Fibroblast of lung (primary cell): ENCODE results near the gene GPS1. TPM values are rescaled to one million over a fixed set of nuclear protein-coding genes. Genes with fewer than 3 reads are reported as not detected.

ENCODE experiments used
- DNase-seq, 2 donors: peaks; one replicate each; pipeline versions ENCODE4 v3.0.0 to v3.0.0-alpha.2; 2010; ENCODE audit warnings: low read depth in 2 of 2
- H2AFZ ChIP-seq: 2 replicates; pipeline ENCODE4 v1.5.1; 2012; ENCODE audit warnings: low read length, control low read depth, inconsistent platforms
- H3K27ac ChIP-seq: 2 replicates; pipeline ENCODE4 v1.5.1; 2011; ENCODE audit warnings: low read length, control low read depth; ENCODE audit not compliant: insufficient read depth
- H3K27me3 ChIP-seq: 2 replicates; pipeline ENCODE4 v1.5.1; 2011; ENCODE audit warnings: mild to moderate bottlenecking, low read length; ENCODE audit not compliant: control insufficient read depth, insufficient read depth
- H3K36me3 ChIP-seq: 2 replicates; pipeline ENCODE4 v1.5.1; 2011; ENCODE audit warnings: low read length; ENCODE audit not compliant: control insufficient read depth, insufficient read depth
- H3K4me1 ChIP-seq: 2 replicates; pipeline ENCODE4 v1.5.1; 2011; ENCODE audit warnings: low read length; ENCODE audit not compliant: control insufficient read depth, insufficient read depth; ENCODE audit errors: extremely low read depth
- H3K4me2 ChIP-seq: 2 replicates; pipeline ENCODE4 v1.5.1; 2011; ENCODE audit warnings: low read length, control low read depth; ENCODE audit not compliant: insufficient read depth; ENCODE audit errors: extremely low read depth
- H3K4me3 ChIP-seq, 4 experiments: fragments of 200-600 bp in 1 of 4; sonication (generic) in 1 of 4; replicated peaks in 1 of 4; 2 replicates each; pipeline ENCODE4 v1.5.1; 2011 to 2016; ENCODE audit warnings: low read length in 4 of 4, low read depth in 3 of 4, mild to moderate bottlenecking in 3 of 4, control low read depth in 2 of 4, inconsistent platforms in 1 of 4, mixed read lengths in 1 of 4; ENCODE audit not compliant: insufficient read depth in 1 of 4; ENCODE audit errors: control extremely low read depth in 1 of 4
- H3K79me2 ChIP-seq: 2 replicates; pipeline ENCODE4 v1.5.1; 2012; ENCODE audit warnings: mild to moderate bottlenecking, low read length, inconsistent platforms; ENCODE audit not compliant: control insufficient read depth, insufficient read depth
- H3K9ac ChIP-seq: 2 replicates; pipeline ENCODE4 v1.5.1; 2011; ENCODE audit warnings: mild to moderate bottlenecking, low read length, control low read depth; ENCODE audit not compliant: insufficient read depth
- H3K9me3 ChIP-seq: 2 replicates; pipeline ENCODE4 v1.5.1; 2012; ENCODE audit warnings: low read depth, low read length; ENCODE audit not compliant: control insufficient read depth, insufficient read depth
- H4K20me1 ChIP-seq: 2 replicates; pipeline ENCODE4 v1.5.1; 2011; ENCODE audit warnings: low read length; ENCODE audit not compliant: control insufficient read depth, insufficient read depth; ENCODE audit errors: extremely low read depth
- CTCF ChIP-seq, 2 donors: IDR thresholded peaks in 1 of 2; conservative IDR thresholded peaks in 1 of 2; 1 replicate in 1 of 2; 2 replicates in 1 of 2; pipeline ENCODE4 v1.5.1; 2011 to 2012; ENCODE audit warnings: low read length in 2 of 2, control low read depth in 1 of 2, inconsistent platforms in 1 of 2, low read depth in 1 of 2, mild to moderate bottlenecking in 1 of 2
- EZH2 ChIP-seq: IDR thresholded peaks from 2 replicates; pipeline ENCODE4 v1.5.1; 2012; ENCODE audit warnings: low read length, control low read depth, mild to moderate bottlenecking; ENCODE audit errors: missing control alignments
- polyA plus RNA-seq, 2 donors: library from polyadenylated mRNA; depleted of rRNA in 1 of 2; stranded (reverse) in 1 of 2; unstranded in 1 of 2; fragments of >200 nt; gene quantifications; 2 replicates each; pipeline ENCODE4 v1.2.1, GENCODE V29; 2011 to 2012; ENCODE audit warnings: missing spikeins in 1 of 2
- total RNA-seq: library from RNA; depleted of rRNA; stranded (reverse); fragments of >200 nt; gene quantifications from 2 replicates; pipeline ENCODE4 v1.2.1, GENCODE V29; 2014

Gene GPS1
- total and polyA plus RNA-seq, 2 donors (not counting 1 experiment from before 2014, with no cell fraction given) = 53.3 to 76.6 TPM

- no peak for DNase-seq
- Histone ChIP-seq H3K4me2 (no peak overlapping the region), H2AFZ (no peak overlapping the region), H3K79me2 (no peaks in the 10 kb centered on the region), H3K27me3 (no peaks in the 10 kb centered on the region), H3K36me3 (no peaks in the 10 kb centered on the region), H3K4me3 (no peak overlapping the region), H3K27ac (no peak overlapping the region), H4K20me1 (no peaks in the 10 kb centered on the region), H3K4me1 (peaks cover 30% of the 10 kb centered on the region), H3K9ac (no peak overlapping the region), H3K9me3 (no peaks in the 10 kb centered on the region)
- TF ChIP-seq EZH2 (no peak), CTCF (conservative IDR thresholded peaks at IDR 0.05 in 1 of 2, IDR thresholded peaks at IDR 0.05 in 1 of 2; ENCODE audit: low read depth in 1 of 2, low read length in 2 of 2) (no peak)
These were observed 44.5 kb upstream of the GPS1 start for GRCh38 chr17:82007228-82007494.

- Histone ChIP-seq H3K4me2 (no peak overlapping the region), H3K27me3 (no peaks in the 10 kb centered on the region), H3K9ac (no peak overlapping the region), H3K4me1 (peaks cover 30% of the 10 kb centered on the region), H2AFZ (no peak overlapping the region), H3K9me3 (no peaks in the 10 kb centered on the region), H3K36me3 (no peaks in the 10 kb centered on the region), H3K79me2 (no peaks in the 10 kb centered on the region), H4K20me1 (no peaks in the 10 kb centered on the region), H3K4me3 (no peak overlapping the region), H3K27ac (no peak overlapping the region)
- no peak for DNase-seq
- TF ChIP-seq CTCF (conservative IDR thresholded peaks at IDR 0.05 in 1 of 2, IDR thresholded peaks at IDR 0.05 in 1 of 2; ENCODE audit: low read depth in 1 of 2, low read length in 2 of 2) (no peak), EZH2 (no peak)
These were observed 44.0 kb upstream of the GPS1 start for GRCh38 chr17:82007495-82008257.

DNA sequence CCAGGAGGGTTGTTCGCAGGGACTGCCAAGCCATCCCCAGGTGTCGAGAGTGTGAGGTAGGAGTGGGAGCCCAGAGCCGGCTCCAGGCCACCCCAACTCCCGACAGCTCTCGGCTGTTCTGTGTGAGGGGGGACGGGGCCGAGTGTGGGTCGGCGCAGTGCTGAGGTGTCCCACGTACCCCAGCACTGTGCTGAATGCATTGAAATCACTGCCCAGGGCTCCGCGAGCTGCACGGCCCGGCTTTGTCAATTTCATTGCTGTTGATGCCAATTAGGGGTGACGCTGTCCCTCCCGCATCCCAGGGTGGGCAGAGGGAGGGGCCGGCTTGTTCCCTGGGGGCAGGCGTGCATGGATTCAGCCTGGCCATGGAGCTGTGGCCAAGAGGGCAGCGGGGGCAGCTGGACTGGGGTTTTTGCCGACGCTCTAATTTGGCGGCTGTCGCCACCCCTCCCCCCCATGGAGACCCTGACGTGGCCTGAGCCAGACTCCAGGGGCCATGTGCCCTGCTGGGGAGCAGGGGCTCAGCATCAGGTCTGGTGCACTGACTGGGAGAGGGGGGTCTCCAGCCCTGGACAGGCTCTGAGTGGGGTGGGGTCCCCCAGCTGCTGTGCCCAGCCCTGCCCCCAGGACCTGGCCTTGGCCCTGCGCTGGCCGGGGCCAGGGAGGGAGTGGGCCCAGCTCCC is 43.3 kb upstream of the GPS1 start:
- Histone ChIP-seq H3K9me3 (no peaks in the 10 kb centered on the region), H3K4me1 (peaks cover 23% of the 10 kb centered on the region), H3K9ac (no peak overlapping the region), H3K27me3 (no peaks in the 10 kb centered on the region), H3K27ac (no peak overlapping the region), H3K4me2 (no peak overlapping the region), H3K4me3 (no peak overlapping the region), H2AFZ (no peak overlapping the region), H3K79me2 (no peaks in the 10 kb centered on the region), H3K36me3 (no peaks in the 10 kb centered on the region), H4K20me1 (no peaks in the 10 kb centered on the region)
- no peak for DNase-seq
- TF ChIP-seq CTCF (conservative IDR thresholded peaks at IDR 0.05 in 1 of 2, IDR thresholded peaks at IDR 0.05 in 1 of 2; ENCODE audit: low read depth in 1 of 2, low read length in 2 of 2) (no peak), EZH2 (no peak)
